SK-N-SH treated with all-trans-retinoic acid at 6 μM for 48 hours (cell line): ENCODE data around the gene PRKG1.

ENCODE experiments used
- ATAC-seq: fragments of 200-7000 bp; cut with Tn5 transposase; 3 replicates; pipeline ENCODE4 v1.9.1; 2020; ENCODE audit warnings: mild to moderate bottlenecking, moderate library complexity
- ARNTL ChIP-seq: fragments of 450-650 bp; formaldehyde crosslinking; IDR thresholded peaks from 2 replicates; pipeline ENCODE4 v1.5.0; 2020; ENCODE audit warnings: low read depth, mild to moderate bottlenecking, moderate library complexity, borderline replicate concordance
- CREB5 ChIP-seq: fragments of 250-450 bp; sonication (Bioruptor Pico); IDR thresholded peaks from 2 replicates; pipeline ENCODE4 v1.5.1; 2020; ENCODE audit warnings: low read depth, mild to moderate bottlenecking, moderate library complexity
- CSDC2 ChIP-seq: fragments of 250-450 bp; sonication (Bioruptor Pico); IDR thresholded peaks from 2 replicates; pipeline ENCODE4 v1.5.0; 2020; ENCODE audit warnings: mild to moderate bottlenecking, moderate library complexity
- CSRNP3 ChIP-seq: fragments of 250-450 bp; sonication (Bioruptor Pico); IDR thresholded peaks from 2 replicates; pipeline ENCODE4 v1.5.1; 2021; ENCODE audit warnings: mild to moderate bottlenecking, moderate library complexity
- ESRRG ChIP-seq: fragments of 250-450 bp; sonication (Bioruptor Pico); IDR thresholded peaks from 2 replicates; pipeline ENCODE4 v1.6.1; 2021; ENCODE audit warnings: mild to moderate bottlenecking
- GLIS3 ChIP-seq: fragments of 250-450 bp; sonication (Bioruptor Pico); IDR thresholded peaks from 2 replicates; pipeline ENCODE4 v1.5.0; 2020; ENCODE audit warnings: mild to moderate bottlenecking, moderate library complexity
- ISL1 ChIP-seq: fragments of 250-450 bp; sonication (Bioruptor Pico); IDR thresholded peaks from 2 replicates; pipeline ENCODE4 v2.1.2; 2022; ENCODE audit warnings: mild to moderate bottlenecking, moderate library complexity
- OSR1 ChIP-seq: fragments of 250-450 bp; sonication (Bioruptor Pico); IDR thresholded peaks from 2 replicates; pipeline ENCODE4 v1.8.0; 2022; ENCODE audit warnings: moderate library complexity, mild to moderate bottlenecking, inconsistent platforms
- PATZ1 ChIP-seq: fragments of 250-450 bp; sonication (Bioruptor Pico); IDR thresholded peaks from 2 replicates; pipeline ENCODE4 v1.8.0; 2020; ENCODE audit warnings: mild to moderate bottlenecking, moderate library complexity, borderline replicate concordance
- POU6F1 ChIP-seq: fragments of 250-450 bp; sonication (Bioruptor Pico); IDR thresholded peaks from 2 replicates; pipeline ENCODE4 v1.8.0; 2021; ENCODE audit warnings: low read depth, mild to moderate bottlenecking, moderate library complexity, borderline replicate concordance
- PPARA ChIP-seq: fragments of 250-450 bp; sonication (Bioruptor Pico); IDR thresholded peaks from 2 replicates; pipeline ENCODE4 v1.5.0; 2020; ENCODE audit warnings: mild to moderate bottlenecking, borderline replicate concordance
- RARB ChIP-seq: fragments of 250-450 bp; sonication (Bioruptor Pico); IDR thresholded peaks from 2 replicates; pipeline ENCODE4 v1.8.0; 2021; ENCODE audit warnings: mild to moderate bottlenecking, moderate library complexity
- SNAI2 ChIP-seq: fragments of 250-450 bp; sonication (Bioruptor Pico); IDR thresholded peaks from 2 replicates; pipeline ENCODE4 v1.5.0; 2020; ENCODE audit warnings: mild to moderate bottlenecking, moderate library complexity
- TCF4 ChIP-seq: fragments of 250-450 bp; sonication (Bioruptor Pico); IDR thresholded peaks from 2 replicates; pipeline ENCODE4 v1.8.0; 2021; ENCODE audit warnings: mild to moderate bottlenecking, moderate library complexity, borderline replicate concordance
- TOX ChIP-seq: fragments of 250-450 bp; sonication (Bioruptor Pico); IDR thresholded peaks from 2 replicates; pipeline ENCODE4 v1.8.0; 2021; ENCODE audit warnings: mild to moderate bottlenecking, moderate library complexity, borderline replicate concordance
- ZC3H10 ChIP-seq: fragments of 250-450 bp; sonication (Bioruptor Pico); IDR thresholded peaks from 2 replicates; pipeline ENCODE4 v1.5.1; 2021; ENCODE audit warnings: mild to moderate bottlenecking, moderate library complexity
- ZFP3 ChIP-seq: fragments of 250-450 bp; sonication (Bioruptor Pico); IDR thresholded peaks from 2 replicates; pipeline ENCODE4 v1.5.0; 2020; ENCODE audit warnings: mild to moderate bottlenecking, moderate library complexity
- ZFP30 ChIP-seq: fragments of 450-650 bp; formaldehyde crosslinking; IDR thresholded peaks from 2 replicates; pipeline ENCODE4 v1.5.0; 2022; ENCODE audit warnings: mild to moderate bottlenecking, moderate library complexity
- ZNF565 ChIP-seq: fragments of 450-650 bp; formaldehyde crosslinking; conservative IDR thresholded peaks from 2 replicates; pipeline ENCODE4 v1.5.0; 2020; ENCODE audit warnings: low read depth, mild to moderate bottlenecking, moderate library complexity
- ZNF70 ChIP-seq: fragments of 450-650 bp; formaldehyde crosslinking; IDR thresholded peaks from 2 replicates; pipeline ENCODE4 v1.5.0; 2020; ENCODE audit warnings: mild to moderate bottlenecking, moderate library complexity
- ZNF8 ChIP-seq: fragments of 450-650 bp; formaldehyde crosslinking; IDR thresholded peaks from 2 replicates; pipeline ENCODE4 v1.5.0; 2020; ENCODE audit warnings: mild to moderate bottlenecking, moderate library complexity

Gene PRKG1

GRCh38 chr10:52106011-52106410 lies 1031.7 kb downstream of the PRKG1 start:
- no peak for ATAC-seq
- TF ChIP-seq TCF4 (no peak), ZFP3 (CRISPR knock-in tag) (no peak), POU6F1 (CRISPR knock-in tag) (no peak)
- TF ChIP-seq, all 23 proteins: peak for 0

GRCh38 chr10:52106899-52107298 lies 1032.6 kb downstream of the PRKG1 start:
- no peak for TF ChIP-seq ZNF565 (CRISPR knock-in tag)
- no peak for TF ChIP-seq ZC3H10 (CRISPR knock-in tag)
- TF ChIP-seq ISL1 (CRISPR knock-in tag), result no peak
- TF ChIP-seq SNAI2 (CRISPR knock-in tag), result no peak
- TF ChIP-seq ARNTL, result no peak
- TF ChIP-seq ESRRG (CRISPR knock-in tag), result no peak
- TF ChIP-seq ZNF70 (CRISPR knock-in tag), result no peak
- TF ChIP-seq ZNF8 (CRISPR knock-in tag), result no peak
- TF ChIP-seq PPARA (CRISPR knock-in tag), result no peak
- TF ChIP-seq OSR1 (CRISPR knock-in tag), result no peak
- TF ChIP-seq PATZ1 (CRISPR knock-in tag), result no peak
- no peak for ATAC-seq

GRCh38 chr10:52108236-52108635 lies 1033.9 kb downstream of the PRKG1 start:
- ATAC-seq, result no peak
- TF ChIP-seq ZNF70 (CRISPR knock-in tag) (no peak), ARNTL (no peak), ZNF565 (CRISPR knock-in tag) (no peak), ZC3H10 (CRISPR knock-in tag) (no peak), PATZ1 (CRISPR knock-in tag) (no peak), ZFP30 (no peak), GLIS3 (CRISPR knock-in tag) (no peak), SNAI2 (CRISPR knock-in tag) (no peak), TOX (no peak)
- TF ChIP-seq, all 23 proteins: peak for 0

- no peak for ATAC-seq
- TF ChIP-seq ZNF70 (CRISPR knock-in tag) (no peak), PPARA (CRISPR knock-in tag) (no peak), ZFP3 (CRISPR knock-in tag) (no peak)
- TF ChIP-seq, all 23 proteins: peak for 0
Measured at GRCh38 chr10:52110576-52110975, 1036.3 kb downstream of the PRKG1 start.

- ATAC-seq, result no peak
- no peak for TF ChIP-seq ESRRG (CRISPR knock-in tag)
- TF ChIP-seq ZFP3 (CRISPR knock-in tag), result no peak
- no peak for TF ChIP-seq RARB (CRISPR knock-in tag)
- no peak for TF ChIP-seq CSRNP3 (CRISPR knock-in tag)
- TF ChIP-seq GLIS3 (CRISPR knock-in tag), result no peak
- no peak for TF ChIP-seq SNAI2 (CRISPR knock-in tag)
- TF ChIP-seq ZC3H10 (CRISPR knock-in tag), result no peak
- TF ChIP-seq CREB5 (CRISPR knock-in tag), result no peak
- no peak for TF ChIP-seq PPARA (CRISPR knock-in tag)
- no peak for TF ChIP-seq TCF4
- TF ChIP-seq POU6F1 (CRISPR knock-in tag), result no peak
- no peak for TF ChIP-seq ZFP30
- TF ChIP-seq PATZ1 (CRISPR knock-in tag), result no peak
- no peak for TF ChIP-seq CSDC2 (CRISPR knock-in tag)
- no peak for TF ChIP-seq ZNF70 (CRISPR knock-in tag)
Measured at GRCh38 chr10:52111101-52111891, 1037.0 kb downstream of the PRKG1 start.
